Stimulated activated CD8-positive, alpha-beta memory T cell treated with anti-CD3 and anti-CD28 coated beads, Interleukin-7, amount 100 ng/mL, for 24 hours (primary cell): ENCODE results near the gene GSG1L2.
"Not testable (repeated sequence)": the region's sequence is repeated elsewhere in the genome, so short reads cannot be mapped to it uniquely, and the experiment has no call there.

ENCODE experiments used
- DNase-seq: peaks from one replicate; pipeline ENCODE4 v3.0.0-alpha.2; 2020; ENCODE audit warnings: low read depth

Gene GSG1L2

GRCh38 chr17:9788601-9789000, 33.3 kb downstream of the GSG1L2 start:
- DNase-seq: no peak

- no peak for DNase-seq
Observed at GRCh38 chr17:9784544-9784943, 37.3 kb downstream of the GSG1L2 start.

GRCh38 chr17:9783465-9783864, 38.4 kb downstream of the GSG1L2 start:
- DNase-seq: not testable (repeated sequence)

GRCh38 chr17:9783050-9783449, 38.8 kb downstream of the GSG1L2 start:
- no peak for DNase-seq

- DNase-seq: no peak
Observed at GRCh38 chr17:9780552-9780951, 41.3 kb downstream of the GSG1L2 start.

GRCh38 chr17:9776911-9777310, 45.0 kb downstream of the GSG1L2 start:
- no peak for DNase-seq

GRCh38 chr17:9772658-9773057, 49.2 kb downstream of the GSG1L2 start:
- DNase-seq: no peak

GRCh38 chr17:9771465-9771864, 50.4 kb downstream of the GSG1L2 start:
- DNase-seq: no peak

GRCh38 chr17:9769036-9769695, 52.7 kb downstream of the GSG1L2 start:
- no peak for DNase-seq

GRCh38 chr17:9768381-9768934, 53.4 kb downstream of the GSG1L2 start:
- DNase-seq: no peak

GRCh38 chr17:9767432-9767991, 54.4 kb downstream of the GSG1L2 start:
- no peak for DNase-seq

GRCh38 chr17:9766970-9767369, 54.9 kb downstream of the GSG1L2 start:
- no peak for DNase-seq

GRCh38 chr17:9765322-9765721, 56.6 kb downstream of the GSG1L2 start:
- no peak for DNase-seq

GRCh38 chr17:9763643-9764042, 58.2 kb downstream of the GSG1L2 start:
- DNase-seq: no peak

GRCh38 chr17:9760266-9760665, 61.6 kb downstream of the GSG1L2 start:
- no peak for DNase-seq

GRCh38 chr17:9755083-9755482, 66.8 kb downstream of the GSG1L2 start:
- DNase-seq: no peak
